ENCODE results near the gene DOCK4. TPM values are rescaled to one million over a fixed set of nuclear protein-coding genes. Genes with fewer than 3 reads are reported as not detected.

DOCK4 gene
- total RNA-seq, 1 experiment from 2014 or later, result 4.9 TPM

- no peaks in the 10 kb centered on the region for H3K9me3 ChIP-seq (ENCODE audit: control insufficient read depth, low read depth, low read length)
- H3K79me1 ChIP-seq (ENCODE audit: insufficient read depth, low read depth, low read length, poor library complexity, severe bottlenecking), result peaks cover 3% of the 10 kb centered on the region
- H3K9ac ChIP-seq (ENCODE audit: extremely low read depth, insufficient read length, low read length), result no peak overlapping the region
- H3K9me3 Mint-ChIP-seq, result no peaks in the 10 kb centered on the region
- no peak overlapping the region for H4K91ac ChIP-seq (ENCODE audit: insufficient read length, low read depth, low read length)
- no peak overlapping the region for H3K4ac ChIP-seq (ENCODE audit: low read depth, low read length)
- no peaks in the 10 kb centered on the region for H3K79me2 ChIP-seq (ENCODE audit: insufficient read depth, low read length)
- no peak overlapping the region for H2BK15ac ChIP-seq (ENCODE audit: low read depth, low read length)
- no peak overlapping the region for H2BK5ac ChIP-seq (ENCODE audit: insufficient read length, low read length)
- H3K4me2 ChIP-seq (ENCODE audit: insufficient read depth, insufficient read length, low read length), result no peak overlapping the region
- no peak for DNase-seq
- no peak overlapping the region for H4K5ac ChIP-seq (ENCODE audit: insufficient read length, low read depth, low read length)
- H3K36me3 Mint-ChIP-seq (ENCODE audit: insufficient read depth in 1 of 3, low read depth in 3 of 3), result no peaks in the 10 kb centered on the region; a peak in 1 of 7 replicates
- no peak for TF ChIP-seq CTCF (conservative IDR thresholded peaks at IDR 0.05)
- H3K27ac ChIP-seq (ENCODE audit: insufficient read length, low read depth, low read length), result no peak overlapping the region
- no peak overlapping the region for H2AK5ac ChIP-seq (ENCODE audit: insufficient read length, low read length)
- no peak overlapping the region for H3K14ac ChIP-seq (ENCODE audit: insufficient read depth, low read length)
- H4K8ac ChIP-seq (replicated peaks; ENCODE audit: insufficient read length, low read depth, low read length), result no peak overlapping the region
- no CpG with 5 or more reads among the region's 3 CpGs for WGBS (ENCODE audit: extremely low coverage, insufficient read length, low lambda C conversion rate)
- no peak overlapping the region for H2BK120ac ChIP-seq (ENCODE audit: low read depth, low read length, poor library complexity, severe bottlenecking)
- H3K18ac ChIP-seq (ENCODE audit: insufficient read length, low read depth, low read length), result no peak overlapping the region
- H3K23ac ChIP-seq (ENCODE audit: insufficient read length, low read depth, low read length), result no peak overlapping the region
- H3K56ac ChIP-seq (ENCODE audit: insufficient read length, low read depth, low read length), result no peak overlapping the region
- H3K4me3 Mint-ChIP-seq, result no peak overlapping the region
- H4K20me1 ChIP-seq (ENCODE audit: control insufficient read depth, insufficient read depth, insufficient read length), result no peaks in the 10 kb centered on the region
- peak overlapping the region in 1 of 3 experiments; percentile 4; a peak in 2 of 7 replicates for H3K27ac Mint-ChIP-seq
- no peak overlapping the region for H3T11ph ChIP-seq (ENCODE audit: low read length)
- H2AFZ ChIP-seq (ENCODE audit: low read length), result no peak overlapping the region
- no peak overlapping the region for H2BK12ac ChIP-seq (ENCODE audit: insufficient read length, low read depth, low read length)
- H2BK20ac ChIP-seq (ENCODE audit: low read depth, low read length, poor library complexity, severe bottlenecking), result no peak overlapping the region
- peaks cover 3% of the 10 kb centered on the region; the same call in 1 of the 2 replicates for H3K27me3 ChIP-seq (ENCODE audit: insufficient read depth, low read length)
- H3K4me1 ChIP-seq (ENCODE audit: insufficient read depth, low read length), result peaks cover 15% of the 10 kb centered on the region
- peaks cover 53 to 58% of the 10 kb centered on the region in 2 experiments for H3K4me1 Mint-ChIP-seq
- H3K23me2 ChIP-seq (ENCODE audit: insufficient read length, low read depth, low read length, poor library complexity, severe bottlenecking), result no peaks in the 10 kb centered on the region
- H3K27me3 Mint-ChIP-seq (ENCODE audit: low read depth), result peaks cover 63% of the 10 kb centered on the region
These were observed 46.5 kb upstream of the DOCK4 start for GRCh38 chr7:112252691-112253090.
